Measurements from ENCODE around the gene GPX4.

DNA sequence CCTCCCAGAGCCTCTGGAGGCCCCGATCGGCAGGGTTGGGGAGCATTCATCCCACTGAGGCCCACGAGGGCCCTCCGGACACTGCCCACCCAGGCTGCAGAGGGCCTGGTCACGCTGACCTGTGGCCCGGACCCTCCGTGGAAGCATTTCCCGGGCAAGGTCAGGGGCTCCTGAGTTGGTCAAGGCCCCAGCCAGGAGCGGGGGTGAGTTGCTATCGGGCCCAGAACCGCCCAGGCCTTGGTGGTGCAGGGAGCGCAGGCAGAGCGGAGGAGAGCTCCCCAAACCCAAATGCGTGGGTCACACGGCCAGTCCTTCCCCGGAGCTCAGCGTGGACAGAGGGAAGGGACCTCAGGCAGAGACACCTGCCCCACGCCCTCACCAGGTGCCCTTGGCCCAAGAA, 25.7 kb downstream of the GPX4 start:
- TF ChIP-seq, protein P1, sequence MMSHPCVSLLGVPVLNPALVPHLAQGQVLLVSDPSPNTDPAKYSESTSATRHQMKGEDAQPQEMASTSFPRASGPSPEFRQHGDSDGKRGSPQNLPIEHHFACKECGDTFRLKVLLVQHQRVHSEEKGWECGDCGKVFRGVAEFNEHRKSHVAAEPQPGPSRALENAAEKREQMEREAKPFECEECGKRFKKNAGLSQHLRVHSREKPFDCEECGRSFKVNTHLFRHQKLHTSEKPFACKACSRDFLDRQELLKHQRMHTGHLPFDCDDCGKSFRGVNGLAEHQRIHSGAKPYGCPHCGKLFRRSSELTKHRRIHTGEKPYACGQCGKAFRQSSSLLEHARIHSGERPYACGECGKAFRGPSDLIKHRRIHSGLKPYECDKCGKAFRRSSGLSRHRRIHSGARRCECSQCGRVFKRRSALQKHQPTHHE (CRISPR knock-in tag; IDR thresholded peaks at IDR 0.05; ENCODE audit: borderline replicate concordance) = no peak
- TF ChIP-seq, protein P2, sequence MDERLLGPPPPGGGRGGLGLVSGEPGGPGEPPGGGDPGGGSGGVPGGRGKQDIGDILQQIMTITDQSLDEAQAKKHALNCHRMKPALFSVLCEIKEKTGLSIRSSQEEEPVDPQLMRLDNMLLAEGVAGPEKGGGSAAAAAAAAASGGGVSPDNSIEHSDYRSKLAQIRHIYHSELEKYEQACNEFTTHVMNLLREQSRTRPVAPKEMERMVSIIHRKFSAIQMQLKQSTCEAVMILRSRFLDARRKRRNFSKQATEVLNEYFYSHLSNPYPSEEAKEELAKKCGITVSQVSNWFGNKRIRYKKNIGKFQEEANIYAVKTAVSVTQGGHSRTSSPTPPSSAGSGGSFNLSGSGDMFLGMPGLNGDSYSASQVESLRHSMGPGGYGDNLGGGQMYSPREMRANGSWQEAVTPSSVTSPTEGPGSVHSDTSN (CRISPR knock-in tag; IDR thresholded peaks at IDR 0.05) = no peak
- TF ChIP-seq, protein P3, sequence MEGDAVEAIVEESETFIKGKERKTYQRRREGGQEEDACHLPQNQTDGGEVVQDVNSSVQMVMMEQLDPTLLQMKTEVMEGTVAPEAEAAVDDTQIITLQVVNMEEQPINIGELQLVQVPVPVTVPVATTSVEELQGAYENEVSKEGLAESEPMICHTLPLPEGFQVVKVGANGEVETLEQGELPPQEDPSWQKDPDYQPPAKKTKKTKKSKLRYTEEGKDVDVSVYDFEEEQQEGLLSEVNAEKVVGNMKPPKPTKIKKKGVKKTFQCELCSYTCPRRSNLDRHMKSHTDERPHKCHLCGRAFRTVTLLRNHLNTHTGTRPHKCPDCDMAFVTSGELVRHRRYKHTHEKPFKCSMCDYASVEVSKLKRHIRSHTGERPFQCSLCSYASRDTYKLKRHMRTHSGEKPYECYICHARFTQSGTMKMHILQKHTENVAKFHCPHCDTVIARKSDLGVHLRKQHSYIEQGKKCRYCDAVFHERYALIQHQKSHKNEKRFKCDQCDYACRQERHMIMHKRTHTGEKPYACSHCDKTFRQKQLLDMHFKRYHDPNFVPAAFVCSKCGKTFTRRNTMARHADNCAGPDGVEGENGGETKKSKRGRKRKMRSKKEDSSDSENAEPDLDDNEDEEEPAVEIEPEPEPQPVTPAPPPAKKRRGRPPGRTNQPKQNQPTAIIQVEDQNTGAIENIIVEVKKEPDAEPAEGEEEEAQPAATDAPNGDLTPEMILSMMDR (CRISPR knock-in tag; IDR thresholded peaks at IDR 0.05) = no peak
- no peak for TF ChIP-seq HNRNPK (IDR thresholded peaks at IDR 0.05; ENCODE audit: low read depth, low read length, poor library complexity, severe bottlenecking)
- TF ChIP-seq CEBPB (IDR thresholded peaks at IDR 0.05; ENCODE audit: borderline replicate concordance, low read depth, low read length) = no peak
- no peak for TF ChIP-seq NR2F6 (IDR thresholded peaks at IDR 0.05)
- TF ChIP-seq NR2F6 (CRISPR knock-in tag; IDR thresholded peaks at IDR 0.05) = no peak
- TF ChIP-seq, protein P4, sequence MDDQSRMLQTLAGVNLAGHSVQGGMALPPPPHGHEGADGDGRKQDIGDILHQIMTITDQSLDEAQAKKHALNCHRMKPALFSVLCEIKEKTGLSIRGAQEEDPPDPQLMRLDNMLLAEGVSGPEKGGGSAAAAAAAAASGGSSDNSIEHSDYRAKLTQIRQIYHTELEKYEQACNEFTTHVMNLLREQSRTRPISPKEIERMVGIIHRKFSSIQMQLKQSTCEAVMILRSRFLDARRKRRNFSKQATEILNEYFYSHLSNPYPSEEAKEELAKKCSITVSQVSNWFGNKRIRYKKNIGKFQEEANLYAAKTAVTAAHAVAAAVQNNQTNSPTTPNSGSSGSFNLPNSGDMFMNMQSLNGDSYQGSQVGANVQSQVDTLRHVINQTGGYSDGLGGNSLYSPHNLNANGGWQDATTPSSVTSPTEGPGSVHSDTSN (CRISPR knock-in tag; IDR thresholded peaks at IDR 0.05; ENCODE audit: borderline replicate concordance) = no peak
- TF ChIP-seq, protein P5, sequence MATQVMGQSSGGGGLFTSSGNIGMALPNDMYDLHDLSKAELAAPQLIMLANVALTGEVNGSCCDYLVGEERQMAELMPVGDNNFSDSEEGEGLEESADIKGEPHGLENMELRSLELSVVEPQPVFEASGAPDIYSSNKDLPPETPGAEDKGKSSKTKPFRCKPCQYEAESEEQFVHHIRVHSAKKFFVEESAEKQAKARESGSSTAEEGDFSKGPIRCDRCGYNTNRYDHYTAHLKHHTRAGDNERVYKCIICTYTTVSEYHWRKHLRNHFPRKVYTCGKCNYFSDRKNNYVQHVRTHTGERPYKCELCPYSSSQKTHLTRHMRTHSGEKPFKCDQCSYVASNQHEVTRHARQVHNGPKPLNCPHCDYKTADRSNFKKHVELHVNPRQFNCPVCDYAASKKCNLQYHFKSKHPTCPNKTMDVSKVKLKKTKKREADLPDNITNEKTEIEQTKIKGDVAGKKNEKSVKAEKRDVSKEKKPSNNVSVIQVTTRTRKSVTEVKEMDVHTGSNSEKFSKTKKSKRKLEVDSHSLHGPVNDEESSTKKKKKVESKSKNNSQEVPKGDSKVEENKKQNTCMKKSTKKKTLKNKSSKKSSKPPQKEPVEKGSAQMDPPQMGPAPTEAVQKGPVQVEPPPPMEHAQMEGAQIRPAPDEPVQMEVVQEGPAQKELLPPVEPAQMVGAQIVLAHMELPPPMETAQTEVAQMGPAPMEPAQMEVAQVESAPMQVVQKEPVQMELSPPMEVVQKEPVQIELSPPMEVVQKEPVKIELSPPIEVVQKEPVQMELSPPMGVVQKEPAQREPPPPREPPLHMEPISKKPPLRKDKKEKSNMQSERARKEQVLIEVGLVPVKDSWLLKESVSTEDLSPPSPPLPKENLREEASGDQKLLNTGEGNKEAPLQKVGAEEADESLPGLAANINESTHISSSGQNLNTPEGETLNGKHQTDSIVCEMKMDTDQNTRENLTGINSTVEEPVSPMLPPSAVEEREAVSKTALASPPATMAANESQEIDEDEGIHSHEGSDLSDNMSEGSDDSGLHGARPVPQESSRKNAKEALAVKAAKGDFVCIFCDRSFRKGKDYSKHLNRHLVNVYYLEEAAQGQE (IDR thresholded peaks at IDR 0.05; ENCODE audit: borderline replicate concordance in 1 of 2, low read depth in 1 of 2, low read length in 2 of 2) = no peak
- TF ChIP-seq, protein P6, sequence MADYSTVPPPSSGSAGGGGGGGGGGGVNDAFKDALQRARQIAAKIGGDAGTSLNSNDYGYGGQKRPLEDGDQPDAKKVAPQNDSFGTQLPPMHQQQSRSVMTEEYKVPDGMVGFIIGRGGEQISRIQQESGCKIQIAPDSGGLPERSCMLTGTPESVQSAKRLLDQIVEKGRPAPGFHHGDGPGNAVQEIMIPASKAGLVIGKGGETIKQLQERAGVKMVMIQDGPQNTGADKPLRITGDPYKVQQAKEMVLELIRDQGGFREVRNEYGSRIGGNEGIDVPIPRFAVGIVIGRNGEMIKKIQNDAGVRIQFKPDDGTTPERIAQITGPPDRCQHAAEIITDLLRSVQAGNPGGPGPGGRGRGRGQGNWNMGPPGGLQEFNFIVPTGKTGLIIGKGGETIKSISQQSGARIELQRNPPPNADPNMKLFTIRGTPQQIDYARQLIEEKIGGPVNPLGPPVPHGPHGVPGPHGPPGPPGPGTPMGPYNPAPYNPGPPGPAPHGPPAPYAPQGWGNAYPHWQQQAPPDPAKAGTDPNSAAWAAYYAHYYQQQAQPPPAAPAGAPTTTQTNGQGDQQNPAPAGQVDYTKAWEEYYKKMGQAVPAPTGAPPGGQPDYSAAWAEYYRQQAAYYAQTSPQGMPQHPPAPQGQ (CRISPR knock-in tag; IDR thresholded peaks at IDR 0.05; ENCODE audit: borderline replicate concordance) = no peak
- TF ChIP-seq MED1 (CRISPR knock-in tag; IDR thresholded peaks at IDR 0.05) = no peak
